ENCODE results near the gene TRABD2B.

Gene TRABD2B

GRCh38 chr1:47818682-47819573 lies 178.3 kb downstream of the TRABD2B start:
- DNase-seq = no peak

GRCh38 chr1:47817861-47818260 lies 179.3 kb downstream of the TRABD2B start:
- no peak for DNase-seq

GRCh38 chr1:47816325-47817071 lies 180.7 kb downstream of the TRABD2B start:
- DNase-seq = no peak

GRCh38 chr1:47814612-47815395 lies 182.4 kb downstream of the TRABD2B start:
- DNase-seq = no peak

GRCh38 chr1:47813970-47814369 lies 183.2 kb downstream of the TRABD2B start:
- no peak for DNase-seq

- no peak for DNase-seq
Observed at GRCh38 chr1:47812904-47813514, 184.2 kb downstream of the TRABD2B start.

GRCh38 chr1:47810964-47811682 lies 186.1 kb downstream of the TRABD2B start:
- no peak for DNase-seq

- DNase-seq = no peak
Observed at GRCh38 chr1:47809301-47810084, 187.7 kb downstream of the TRABD2B start.

- DNase-seq = no peak
Observed at GRCh38 chr1:47808612-47809011, 188.6 kb downstream of the TRABD2B start.

GRCh38 chr1:47805921-47806361 lies 191.2 kb downstream of the TRABD2B start:
- DNase-seq = no peak

- no peak for DNase-seq
Observed at GRCh38 chr1:47805018-47805417, 192.2 kb downstream of the TRABD2B start.

GRCh38 chr1:47803815-47804501 lies 193.2 kb downstream of the TRABD2B start:
- no peak for DNase-seq

- no peak for DNase-seq
Observed at GRCh38 chr1:47797575-47797974, 199.6 kb downstream of the TRABD2B start.

- no peak for DNase-seq
Observed at GRCh38 chr1:47796626-47797025, 200.6 kb downstream of the TRABD2B start.

GRCh38 chr1:47795102-47795501 lies 202.1 kb downstream of the TRABD2B start:
- DNase-seq = no peak

GRCh38 chr1:47794530-47794929 lies 202.7 kb downstream of the TRABD2B start:
- no peak for DNase-seq

GRCh38 chr1:47794081-47794480 lies 203.1 kb downstream of the TRABD2B start:
- no peak for DNase-seq

GRCh38 chr1:47793563-47793962 lies 203.6 kb downstream of the TRABD2B start:
- no peak for DNase-seq

GRCh38 chr1:47792779-47793178 lies 204.4 kb downstream of the TRABD2B start:
- DNase-seq = no peak

GRCh38 chr1:47791879-47792608 lies 205.1 kb downstream of the TRABD2B start:
- no peak for DNase-seq
